Skeletal muscle satellite cell (primary cell): ENCODE results near the gene ANTXR2.

Experiments used
- H3K27me3 ChIP-seq: 2 replicates; pipeline ENCODE4 v1.7.0; 2013; ENCODE audit warnings: low read length; ENCODE audit not compliant: control insufficient read depth, insufficient read depth
- H3K36me3 ChIP-seq: 2 replicates; pipeline ENCODE4 v1.7.0; 2013; ENCODE audit warnings: mild to moderate bottlenecking, control low read depth, low read length; ENCODE audit not compliant: insufficient read depth
- H3K4me1 ChIP-seq: 2 replicates; pipeline ENCODE4 v1.7.0; 2013; ENCODE audit warnings: low read length; ENCODE audit not compliant: control insufficient read depth, insufficient read depth
- H3K4me2 ChIP-seq: 2 replicates; pipeline ENCODE4 v1.7.0; 2013; ENCODE audit warnings: mild to moderate bottlenecking, low read length
- H3K4me3 ChIP-seq: 2 replicates; pipeline ENCODE4 v1.7.0; 2013; ENCODE audit warnings: low read length
- H3K9ac ChIP-seq: 2 replicates; pipeline ENCODE4 v1.7.0; 2013; ENCODE audit warnings: mild to moderate bottlenecking, low read depth, low read length, moderate library complexity
- H3K9me3 ChIP-seq: replicated peaks from 2 replicates; pipeline ENCODE4 v1.7.0; 2013; ENCODE audit warnings: mild to moderate bottlenecking, control low read depth, low read length

Gene ANTXR2

DNA sequence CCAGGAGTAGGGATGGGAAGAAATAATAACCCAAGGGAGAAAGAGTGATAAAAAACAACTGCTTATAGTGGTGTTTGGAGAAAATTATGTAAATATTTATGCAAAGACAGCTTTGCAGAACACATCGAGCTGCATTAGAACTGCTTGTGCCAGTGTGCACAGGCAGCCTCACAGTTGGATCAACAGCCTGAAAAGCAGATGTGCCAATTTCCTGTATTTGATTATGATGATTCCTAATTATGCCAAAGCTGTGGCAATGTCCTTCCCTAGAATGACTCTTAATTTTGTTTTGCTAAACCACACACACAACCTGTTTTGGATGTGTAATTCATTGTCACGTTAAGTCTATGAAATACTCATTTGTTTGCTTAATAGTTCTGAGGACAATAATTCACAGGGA is 30.6 kb upstream of the ANTXR2 start:
- H3K27me3 ChIP-seq = no peaks in the 10 kb centered on the region
- no peaks in the 10 kb centered on the region for H3K36me3 ChIP-seq
- no peak overlapping the region for H3K4me3 ChIP-seq
- H3K9me3 ChIP-seq = no peaks in the 10 kb centered on the region
- H3K4me2 ChIP-seq = no peak overlapping the region
- peaks cover 8% of the 10 kb centered on the region for H3K4me1 ChIP-seq
- no peak overlapping the region for H3K9ac ChIP-seq

DNA sequence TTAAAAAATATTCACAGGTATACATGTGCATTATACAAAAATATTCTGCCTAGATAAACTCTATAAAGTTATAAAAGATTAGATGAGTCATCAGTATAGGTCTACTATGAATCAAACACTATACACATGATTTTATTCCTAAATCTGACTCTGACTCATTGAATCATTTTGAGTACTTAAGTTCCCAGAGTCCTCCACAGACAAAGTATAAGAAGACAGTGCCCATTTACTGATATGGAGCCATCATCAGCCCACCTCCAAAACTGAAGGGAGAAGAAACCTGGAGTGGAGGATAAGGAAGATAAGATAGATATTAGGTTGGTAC is 28.7 kb upstream of the ANTXR2 start:
- Histone ChIP-seq H3K4me3 (no peak overlapping the region), H3K4me2 (no peak overlapping the region), H3K9ac (no peak overlapping the region), H3K9me3 (no peaks in the 10 kb centered on the region), H3K27me3 (no peaks in the 10 kb centered on the region), H3K4me1 (peaks cover 20% of the 10 kb centered on the region), H3K36me3 (no peaks in the 10 kb centered on the region)

- Histone ChIP-seq H3K36me3 (no peaks in the 10 kb centered on the region), H3K4me2 (no peak overlapping the region), H3K4me3 (no peak overlapping the region), H3K9me3 (no peaks in the 10 kb centered on the region), H3K9ac (no peak overlapping the region), H3K4me1 (peaks cover 20% of the 10 kb centered on the region), H3K27me3 (no peaks in the 10 kb centered on the region)
These were observed 28.2 kb upstream of the ANTXR2 start for GRCh38 chr4:80101071-80101791.

GRCh38 chr4:80099671-80100070 is 26.6 kb upstream of the ANTXR2 start:
- Histone ChIP-seq H3K36me3 (no peaks in the 10 kb centered on the region), H3K9me3 (no peaks in the 10 kb centered on the region), H3K4me3 (no peak overlapping the region), H3K4me2 (no peak overlapping the region), H3K9ac (no peak overlapping the region), H3K4me1 (peaks cover 20% of the 10 kb centered on the region), H3K27me3 (no peaks in the 10 kb centered on the region)

DNA sequence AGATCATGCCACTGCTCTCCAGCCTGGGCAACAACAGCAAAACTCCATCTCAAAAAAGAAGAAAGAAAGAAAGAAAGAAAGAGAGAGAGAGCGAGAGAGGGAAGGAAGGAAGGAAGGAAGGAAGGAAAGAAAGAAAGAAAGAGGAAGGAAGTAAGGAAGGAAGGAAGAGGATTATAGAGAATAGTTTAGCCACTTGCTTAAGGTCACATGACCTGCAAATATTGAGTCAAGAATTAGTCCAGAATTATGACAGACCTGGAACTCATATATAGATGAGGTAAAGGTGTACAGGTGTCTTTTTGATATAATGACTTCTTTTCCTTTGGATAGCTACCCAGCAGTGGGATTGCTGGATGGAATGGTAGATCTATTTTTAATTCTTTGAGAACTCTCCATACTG is 25.6 kb upstream of the ANTXR2 start:
- Histone ChIP-seq H3K4me1 (peaks cover 20% of the 10 kb centered on the region), H3K4me2 (no peak overlapping the region), H3K36me3 (no peaks in the 10 kb centered on the region), H3K27me3 (no peaks in the 10 kb centered on the region), H3K4me3 (no peak overlapping the region), H3K9ac (no peak overlapping the region), H3K9me3 (no peaks in the 10 kb centered on the region)

DNA sequence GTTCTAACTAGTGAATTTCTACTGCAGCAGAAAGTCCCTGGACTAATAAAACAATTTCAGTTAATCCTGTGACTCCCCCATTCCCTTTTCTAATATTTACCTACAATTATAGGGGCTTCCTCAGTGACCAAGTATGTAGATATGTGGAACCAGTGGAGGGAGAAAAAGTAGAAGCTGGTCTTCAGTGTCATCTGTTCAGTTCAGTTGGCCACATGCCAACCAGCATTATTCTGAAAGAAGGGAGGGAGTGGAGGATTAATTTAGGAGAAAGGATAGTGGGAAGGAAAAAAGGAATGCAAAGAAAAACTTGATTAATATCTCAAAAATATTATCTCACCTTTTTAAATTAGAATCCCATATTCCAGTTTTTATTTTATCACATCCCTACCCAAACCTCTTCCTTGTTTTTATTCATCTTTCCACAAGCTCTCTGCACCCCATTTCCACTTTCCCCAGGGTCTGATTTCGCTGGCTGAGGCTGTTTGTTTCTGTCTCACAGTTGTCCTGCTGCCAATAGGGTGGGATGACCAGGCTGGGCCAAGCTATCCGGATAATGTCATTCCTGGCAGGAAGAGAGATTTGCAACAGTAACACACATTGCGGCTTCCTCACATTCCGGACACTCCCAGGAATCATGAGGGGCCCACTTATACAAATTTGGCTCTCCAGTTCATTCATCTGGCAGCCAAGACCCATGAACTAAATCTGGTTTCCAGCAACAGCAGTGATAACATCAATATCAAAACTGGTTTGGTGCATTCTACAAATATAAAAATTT is 24.6 kb upstream of the ANTXR2 start:
- Histone ChIP-seq H3K36me3 (no peaks in the 10 kb centered on the region), H3K4me2 (peak overlapping the region; percentile 50), H3K27me3 (no peaks in the 10 kb centered on the region), H3K4me3 (no peak overlapping the region), H3K9me3 (no peaks in the 10 kb centered on the region), H3K9ac (no peak overlapping the region), H3K4me1 (peaks cover 20% of the 10 kb centered on the region)

DNA sequence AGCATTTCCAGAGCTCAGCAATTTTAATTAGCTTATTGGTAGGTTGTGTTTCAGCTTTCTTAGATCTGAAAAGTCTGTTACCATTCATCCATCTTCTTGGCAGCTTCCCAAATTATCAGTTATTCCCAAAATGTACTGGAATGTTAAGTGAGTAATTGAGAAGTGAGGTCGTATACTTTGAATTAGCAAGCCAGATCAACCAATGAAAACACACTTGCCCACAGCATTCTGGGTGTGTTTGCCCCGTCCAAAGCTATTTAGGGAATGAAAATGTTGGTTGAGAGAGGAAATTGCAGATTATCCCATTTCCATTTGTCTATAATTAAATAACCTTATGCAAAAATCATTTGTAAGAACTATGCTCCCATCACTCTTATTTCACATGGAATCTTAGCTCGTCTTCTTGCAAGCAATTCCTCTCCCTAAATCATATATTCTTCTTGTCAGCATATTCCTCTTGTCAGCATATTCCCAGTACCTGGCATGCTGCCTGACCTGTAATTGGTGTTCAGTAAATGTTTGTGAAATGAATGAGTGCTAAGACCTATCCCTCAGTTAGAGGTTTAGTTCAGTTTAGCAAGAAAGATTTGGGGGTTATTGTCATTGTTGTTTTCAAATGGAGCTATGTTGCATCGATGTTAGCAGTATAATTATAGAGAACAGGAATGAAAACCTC is 23.3 kb upstream of the ANTXR2 start:
- H3K36me3 ChIP-seq = no peaks in the 10 kb centered on the region
- H3K27me3 ChIP-seq = no peaks in the 10 kb centered on the region
- H3K9ac ChIP-seq = no peak overlapping the region

DNA sequence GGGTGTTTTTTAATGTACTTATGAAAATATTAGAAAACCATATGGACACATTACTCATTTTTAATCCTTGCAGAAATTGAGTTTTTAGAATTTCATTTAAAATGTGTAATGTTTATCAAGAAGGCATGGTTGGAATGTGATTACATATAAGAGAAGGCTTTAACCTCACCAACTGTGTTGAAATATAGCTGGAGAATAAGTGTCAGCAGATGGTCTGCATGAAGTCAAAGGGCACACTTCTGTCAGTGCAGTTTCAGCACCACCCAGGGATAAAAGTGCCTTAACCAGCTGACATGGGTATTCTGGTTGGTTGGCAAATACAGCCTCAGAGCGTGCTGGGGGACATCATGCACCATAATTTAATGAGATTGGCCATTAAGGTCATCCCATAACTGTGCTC is 21.2 kb upstream of the ANTXR2 start:
- Histone ChIP-seq H3K9ac (no peak overlapping the region), H3K9me3 (no peaks in the 10 kb centered on the region)

More for the DNA sequence above, 23.3 kb upstream of the ANTXR2 start:
- peaks cover 12% of the 10 kb centered on the region for H3K4me1 ChIP-seq
- no peak overlapping the region for H3K4me3 ChIP-seq
- H3K4me2 ChIP-seq = no peak overlapping the region
- no peaks in the 10 kb centered on the region for H3K9me3 ChIP-seq

DNA sequence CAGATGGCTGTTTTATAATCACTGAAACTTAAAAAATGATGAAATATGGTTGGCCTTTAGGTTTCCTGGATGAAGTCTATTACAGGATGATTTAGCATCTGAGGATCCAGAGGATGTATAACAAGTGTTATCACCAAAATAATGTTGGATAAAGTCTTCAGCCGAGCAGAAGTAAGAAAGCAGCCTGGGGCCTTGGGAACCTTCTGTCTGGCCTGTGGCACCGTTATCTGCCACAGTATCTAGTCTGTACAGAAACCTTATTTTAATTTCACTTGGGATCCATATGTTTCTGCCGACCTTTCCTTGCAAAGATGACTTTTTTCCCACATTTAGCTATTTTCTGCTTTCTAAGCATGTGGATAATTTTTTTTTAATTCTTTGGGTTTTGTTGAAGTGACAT is 20.5 kb upstream of the ANTXR2 start:
- peaks cover 12% of the 10 kb centered on the region for H3K4me1 ChIP-seq
- no peak overlapping the region for H3K4me3 ChIP-seq
- H3K9ac ChIP-seq = no peak overlapping the region
- H3K27me3 ChIP-seq = no peaks in the 10 kb centered on the region
- no peaks in the 10 kb centered on the region for H3K36me3 ChIP-seq
- H3K4me2 ChIP-seq = no peak overlapping the region
- H3K9me3 ChIP-seq = no peaks in the 10 kb centered on the region

More for the DNA sequence above, 21.2 kb upstream of the ANTXR2 start:
- Histone ChIP-seq H3K36me3 (no peaks in the 10 kb centered on the region), H3K4me1 (peaks cover 12% of the 10 kb centered on the region), H3K27me3 (no peaks in the 10 kb centered on the region), H3K4me2 (no peak overlapping the region), H3K4me3 (no peak overlapping the region)

GRCh38 chr4:80092847-80093246 is 19.8 kb upstream of the ANTXR2 start:
- H3K4me2 ChIP-seq = no peak overlapping the region
- H3K27me3 ChIP-seq = no peaks in the 10 kb centered on the region
- H3K36me3 ChIP-seq = no peaks in the 10 kb centered on the region
- peaks cover 9% of the 10 kb centered on the region for H3K4me1 ChIP-seq
- H3K9me3 ChIP-seq = no peaks in the 10 kb centered on the region
- H3K4me3 ChIP-seq = no peak overlapping the region
- no peak overlapping the region for H3K9ac ChIP-seq

- H3K4me2 ChIP-seq = no peak overlapping the region
- H3K9ac ChIP-seq = no peak overlapping the region
- H3K4me1 ChIP-seq = peaks cover 1% of the 10 kb centered on the region
- H3K36me3 ChIP-seq = no peaks in the 10 kb centered on the region
- no peak overlapping the region for H3K4me3 ChIP-seq
- H3K9me3 ChIP-seq = no peaks in the 10 kb centered on the region
- H3K27me3 ChIP-seq = no peaks in the 10 kb centered on the region
These were observed 19.1 kb upstream of the ANTXR2 start for GRCh38 chr4:80092088-80092487.
